ENCODE data around the gene C7orf33. TPM values are rescaled to one million over a fixed set of nuclear protein-coding genes. Genes with fewer than 3 reads are reported as not detected.
"Not testable (repeated sequence)": the region's sequence is repeated elsewhere in the genome, so short reads cannot be mapped to it uniquely, and the experiment has no call there.

C7orf33 gene
- total RNA-seq, 1 donor from 2014 or later = not detected

GRCh38 chr7:148581624-148582023 is 8.9 kb upstream of the C7orf33 start:
- no peak for DNase-seq

- DNase-seq = no peak
These were observed 6.3 kb upstream of the C7orf33 start for GRCh38 chr7:148584154-148584827.

DNA sequence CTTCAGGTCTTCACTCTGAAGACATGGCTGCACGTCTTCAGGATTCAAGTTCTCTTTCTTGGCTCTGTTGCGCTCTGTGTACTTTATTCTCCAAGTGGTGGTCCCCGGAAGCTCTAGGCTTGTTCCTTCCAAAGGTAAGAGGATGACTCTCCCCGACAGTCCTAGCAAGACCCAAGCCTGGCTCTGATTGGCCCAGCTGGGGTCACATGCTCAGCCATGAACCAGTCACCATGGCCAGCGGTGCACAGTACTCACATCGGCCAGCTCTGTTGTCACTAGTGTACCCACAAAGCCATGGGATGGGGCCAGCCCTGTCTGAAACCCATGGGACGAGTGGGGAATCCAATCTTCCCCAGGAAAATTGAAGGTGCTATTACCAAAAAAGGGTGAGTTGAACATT is 5.2 kb upstream of the C7orf33 start:
- DNase-seq = no peak

DNA sequence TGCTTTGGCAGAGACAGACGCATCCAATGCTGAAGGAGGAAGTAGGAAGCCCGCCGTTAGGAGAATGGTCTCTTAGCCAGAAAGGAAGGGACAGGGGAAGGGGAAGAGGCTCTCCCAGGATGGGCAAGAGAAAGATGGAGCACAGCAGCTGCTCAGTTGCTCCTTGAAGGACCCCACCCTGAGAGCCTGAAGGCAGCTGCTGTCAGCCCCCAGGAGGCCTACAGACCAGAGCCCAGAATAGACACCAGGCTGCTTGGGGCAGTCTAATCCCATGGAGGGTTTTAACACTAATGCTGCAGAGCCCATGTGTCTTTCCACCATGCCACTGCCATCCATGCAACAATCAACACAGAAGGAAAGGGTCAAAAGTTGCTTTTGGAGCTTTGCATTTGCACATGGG is 3.5 kb upstream of the C7orf33 start:
- no peak for DNase-seq

GRCh38 chr7:148588168-148588567 is 2.4 kb upstream of the C7orf33 start:
- no peak for DNase-seq

DNA sequence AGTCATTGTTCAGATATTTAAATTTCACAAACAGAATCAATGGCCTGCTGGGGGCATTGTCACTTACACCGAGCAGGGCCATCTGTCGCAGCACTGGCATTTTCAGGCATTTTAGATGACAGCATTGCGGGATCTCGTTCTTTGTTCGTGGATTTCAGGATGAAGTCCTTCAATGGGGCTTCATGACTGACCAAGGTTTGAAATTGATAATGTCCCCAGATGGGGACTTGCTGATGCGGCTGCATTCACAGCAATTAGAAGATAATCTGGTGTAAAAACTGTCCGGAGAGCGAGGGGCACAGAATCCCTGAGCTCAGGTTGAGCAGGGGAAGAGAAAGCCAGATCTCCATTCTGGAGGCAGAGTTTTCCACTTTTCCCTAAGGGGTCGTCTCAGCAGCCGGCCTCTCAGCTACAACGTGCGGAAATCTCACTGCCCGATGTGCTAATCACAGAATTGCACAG is 1.9 kb upstream of the C7orf33 start:
- DNase-seq = no peak

DNA sequence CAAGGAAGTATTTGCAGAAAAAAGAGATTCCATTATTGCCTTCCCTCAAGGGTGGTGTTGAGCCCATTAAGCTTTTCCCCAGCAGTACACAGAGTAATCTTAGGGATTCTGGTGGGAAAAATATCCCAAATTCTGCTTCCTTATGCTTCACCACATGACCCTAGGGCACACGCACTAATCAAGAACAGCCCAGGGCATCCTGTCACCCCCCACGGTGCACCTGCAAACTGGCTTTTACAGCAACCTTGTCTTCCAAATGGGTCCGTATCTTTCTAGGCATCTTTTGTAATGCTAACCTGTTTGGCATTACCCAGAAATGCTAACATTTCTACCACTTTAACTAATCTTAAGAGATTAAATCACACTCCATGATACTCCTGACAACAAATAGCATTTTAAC is 926 bp upstream of the C7orf33 start:
- DNase-seq = no peak

DNA sequence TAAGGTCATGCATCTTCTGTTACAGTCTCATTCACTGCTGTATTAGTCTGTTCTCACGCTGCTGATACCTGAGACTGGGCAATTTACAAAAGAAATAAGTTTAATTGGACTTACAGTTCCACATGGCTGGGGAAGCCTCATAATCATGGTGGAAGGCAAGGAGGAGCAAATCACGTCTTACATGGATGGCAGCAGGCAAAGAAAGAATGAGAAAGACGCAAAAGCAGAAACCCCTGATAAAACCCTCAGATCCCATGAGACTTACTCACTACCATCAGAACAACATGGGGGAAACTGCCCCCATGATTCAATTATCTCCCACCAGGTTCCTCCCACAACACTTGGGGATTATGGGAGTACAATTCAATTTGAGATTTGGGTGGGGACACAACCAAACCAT is 5.8 kb downstream of the C7orf33 start:
- not testable (repeated sequence) for DNase-seq

GRCh38 chr7:148598351-148598750 is 7.8 kb downstream of the C7orf33 start:
- DNase-seq = no peak

- DNase-seq = no peak
These were observed 14.8 kb downstream of the C7orf33 start for GRCh38 chr7:148605350-148605749.

- no peak for DNase-seq
These were observed 16.6 kb downstream of the C7orf33 start for GRCh38 chr7:148607151-148607661.

- DNase-seq = no peak
These were observed 18.6 kb downstream of the C7orf33 start for GRCh38 chr7:148609045-148609725.

GRCh38 chr7:148611692-148612091 is 21.1 kb downstream of the C7orf33 start:
- DNase-seq = no peak

DNA sequence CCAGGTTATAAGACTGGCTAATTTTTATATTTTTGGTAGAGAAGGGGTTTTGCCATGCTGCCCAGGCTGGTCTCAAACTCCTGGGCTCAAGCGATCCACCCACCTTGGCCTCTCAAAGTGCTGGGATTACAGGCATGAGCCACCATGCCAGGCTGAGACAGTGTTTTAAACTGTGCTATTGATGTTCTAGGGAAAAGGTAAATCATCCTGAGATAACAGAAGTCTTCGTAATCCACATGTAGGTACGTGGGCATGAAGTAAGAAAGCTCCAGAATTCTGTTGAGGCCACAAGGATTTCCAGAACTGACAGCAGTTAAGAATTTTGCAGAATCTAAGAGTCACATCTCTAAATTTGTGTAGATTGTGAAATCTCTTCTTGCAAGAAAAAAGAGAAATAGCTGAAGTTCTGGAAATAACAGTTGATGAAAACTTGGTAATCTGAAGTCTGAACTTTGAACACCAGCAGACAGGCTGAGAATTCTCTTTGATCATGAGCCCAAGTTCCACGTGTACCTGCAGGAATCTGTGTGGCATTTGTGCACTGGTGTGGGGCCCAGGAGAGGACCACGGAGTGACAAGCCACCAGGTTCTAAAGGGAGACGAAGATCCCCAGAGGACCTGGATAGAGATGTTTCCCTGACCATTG is 24.6 kb downstream of the C7orf33 start:
- no peak for DNase-seq

- no peak for DNase-seq
These were observed 30.3 kb downstream of the C7orf33 start for GRCh38 chr7:148620749-148621359.

GRCh38 chr7:148621563-148621962 is 31.0 kb downstream of the C7orf33 start:
- DNase-seq = no peak

- DNase-seq = peak; percentile 41
These were observed 32.5 kb downstream of the C7orf33 start for GRCh38 chr7:148622887-148623585.

GRCh38 chr7:148623586-148624282 is 33.2 kb downstream of the C7orf33 start:
- DNase-seq = no peak

DNA sequence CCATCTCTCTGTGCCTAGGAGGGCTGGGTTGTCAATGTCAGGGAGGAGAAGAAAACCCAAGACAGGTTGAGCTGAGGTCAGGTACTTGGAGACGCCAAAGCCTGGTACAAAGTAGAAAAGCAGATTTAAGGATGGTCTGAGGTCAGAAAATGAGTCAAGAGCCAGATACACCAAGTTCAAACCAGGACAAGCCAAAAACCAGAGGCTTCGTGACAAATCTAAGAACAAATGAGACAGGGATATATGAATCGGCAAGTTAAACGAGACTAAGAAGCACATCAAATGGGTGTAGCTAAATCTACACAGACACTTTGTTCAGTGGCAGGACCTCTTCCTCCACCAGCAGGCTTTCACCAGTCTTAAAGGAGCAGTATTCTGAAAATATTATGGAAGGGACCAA is 34.2 kb downstream of the C7orf33 start:
- DNase-seq = no peak

GRCh38 chr7:148625342-148625741 is 34.8 kb downstream of the C7orf33 start:
- no peak for DNase-seq

- DNase-seq = no peak
These were observed 36.3 kb downstream of the C7orf33 start for GRCh38 chr7:148626828-148627227.

GRCh38 chr7:148628011-148628410 is 37.4 kb downstream of the C7orf33 start:
- no peak for DNase-seq
